Gastroesophageal sphincter (tissue), 4 donors: ENCODE data around the gene LHFPL2. TPM values are rescaled to one million over a fixed set of nuclear protein-coding genes. Genes with fewer than 3 reads are reported as not detected.

Experiments
- ATAC-seq: fragments of 150-250 bp; one replicate; pipeline ENCODE4 v1.9.1; 2016; ENCODE audit warnings: mild to moderate bottlenecking, moderate library complexity
- H3K27ac ChIP-seq, 4 donors: fragments of 200-600 bp; sonication (generic) in 3 of 4; 1 replicate in 3 of 4; 2 replicates in 1 of 4; pipeline ENCODE4 v1.5.1; 2016 to 2019
- H3K27me3 ChIP-seq: fragments of 200-600 bp; sonication (generic); one replicate; pipeline ENCODE4 v1.5.1; 2019
- H3K36me3 ChIP-seq, 2 donors: fragments of 200-600 bp; sonication (generic); one replicate each; pipeline ENCODE4 v1.5.1; 2019; ENCODE audit warnings: control low read depth in 1 of 2
- H3K4me1 ChIP-seq, 3 donors: fragments of 200-600 bp; sonication (generic); 1 replicate in 2 of 3; 2 replicates in 1 of 3; pipeline ENCODE4 v1.5.1; 2016 to 2019; ENCODE audit warnings: control low read depth in 2 of 3
- H3K4me3 ChIP-seq, 2 donors: fragments of 200-600 bp; sonication (generic); one replicate each; pipeline ENCODE4 v1.5.1; 2019; ENCODE audit warnings: mild to moderate bottlenecking in 1 of 2, moderate library complexity in 1 of 2
- H3K9me3 ChIP-seq, 3 donors: fragments of 200-600 bp; sonication (generic); one replicate each; pipeline ENCODE4 v1.5.1; 2017 to 2019; ENCODE audit warnings: control low read depth in 2 of 3
- CTCF ChIP-seq, 4 experiments: fragments of 200-600 bp in 2 of 4; fragments of 450-650 bp in 2 of 4; sonication (generic) in 1 of 4; IDR thresholded peaks; one replicate each; pipeline ENCODE4 v1.5.1; 2017 to 2019; ENCODE audit warnings: antibody characterized with exemption in 4 of 4, mild to moderate bottlenecking in 2 of 4, moderate library complexity in 2 of 4
- EP300 ChIP-seq: sonication (generic); formaldehyde crosslinking; IDR thresholded peaks from one replicate; pipeline ENCODE4 v1.6.1; 2017; ENCODE audit warnings: antibody characterized with exemption, mild to moderate bottlenecking
- POLR2A ChIP-seq, 2 donors: fragments of 450-650 bp; IDR thresholded peaks; one replicate each; pipeline ENCODE4 v1.6.1; 2017; ENCODE audit warnings: antibody characterized with exemption in 2 of 2, mild to moderate bottlenecking in 2 of 2, moderate library complexity in 1 of 2
- POLR2AphosphoS5 ChIP-seq: sonication (generic); formaldehyde crosslinking; IDR thresholded peaks from one replicate; pipeline ENCODE4 v1.6.1; 2017; ENCODE audit warnings: antibody characterized with exemption
- WGBS, 2 donors: methylation state at CpG; one replicate each; pipeline ENCODE4 v1.1.5; 2018; ENCODE audit warnings: low coverage in 1 of 2; 5-methylcytosine and 5-hydroxymethylcytosine counted together
- total RNA-seq, 4 donors: library from RNA; depleted of rRNA; stranded (reverse); fragments of >200 nt; gene quantifications; one replicate each; pipeline ENCODE4 v1.1.0, GENCODE V29; 2016

Gene LHFPL2
- total RNA-seq, 4 donors from 2014 or later = 14.9 to 44.2 (median 39.3) TPM

- H3K27ac ChIP-seq = peak overlapping the region in 2 of 4 donors; percentile 17 to 20
- WGBS, 2 donors = 57 to 82% methylated on average over 6 to 8 of the region's 9 CpGs
- H3K9me3 ChIP-seq = no peaks in the 10 kb centered on the region
- no peak for TF ChIP-seq EP300
- no peak for TF ChIP-seq POLR2A (IDR thresholded peaks at IDR 0.05)
- TF ChIP-seq CTCF (IDR thresholded peaks at IDR 0.05) = no peak
- TF ChIP-seq POLR2AphosphoS5 = no peak
- no peaks in the 10 kb centered on the region for H3K36me3 ChIP-seq
- ATAC-seq = no peak
- no peak overlapping the region for H3K4me3 ChIP-seq
- no peaks in the 10 kb centered on the region for H3K27me3 ChIP-seq
- H3K4me1 ChIP-seq = peaks cover 26 to 86% (median 44%) of the 10 kb centered on the region in 3 donors
Measured at GRCh38 chr5:78591972-78592700, 56.4 kb downstream of the LHFPL2 start.

- TF ChIP-seq POLR2A (IDR thresholded peaks at IDR 0.05) (no peak), POLR2AphosphoS5 (peak; percentile 49)
- H3K27ac ChIP-seq = peak overlapping the region in 2 of 4 donors; percentile 17 to 20
- H3K9me3 ChIP-seq = no peaks in the 10 kb centered on the region
- no peaks in the 10 kb centered on the region for H3K27me3 ChIP-seq
- no peak overlapping the region for H3K4me3 ChIP-seq
- ATAC-seq = no peak
- peaks cover 26 to 88% (median 44%) of the 10 kb centered on the region in 3 donors for H3K4me1 ChIP-seq
- H3K36me3 ChIP-seq = no peaks in the 10 kb centered on the region
- WGBS, 2 donors = 25 to 40% methylated on average over 6 of the region's 6 CpGs
Measured at GRCh38 chr5:78591138-78591612, 57.4 kb downstream of the LHFPL2 start.

- Histone ChIP-seq H3K27me3 (no peaks in the 10 kb centered on the region), H3K27ac (no peak overlapping the region), H3K4me1 (peaks cover 18 to 75% (median 36%) of the 10 kb centered on the region in 3 donors), H3K4me3 (no peak overlapping the region), H3K9me3 (no peaks in the 10 kb centered on the region), H3K36me3 (no peaks in the 10 kb centered on the region)
- TF ChIP-seq CTCF (IDR thresholded peaks at IDR 0.05) (no peak), POLR2A (IDR thresholded peaks at IDR 0.05) (no peak), POLR2AphosphoS5 (no peak), EP300 (no peak)
- ATAC-seq = no peak
- WGBS, 2 donors = 61 to 76% methylated on average over 5 of the region's 5 CpGs
Measured at GRCh38 chr5:78589923-78590322, 58.6 kb downstream of the LHFPL2 start.

DNA sequence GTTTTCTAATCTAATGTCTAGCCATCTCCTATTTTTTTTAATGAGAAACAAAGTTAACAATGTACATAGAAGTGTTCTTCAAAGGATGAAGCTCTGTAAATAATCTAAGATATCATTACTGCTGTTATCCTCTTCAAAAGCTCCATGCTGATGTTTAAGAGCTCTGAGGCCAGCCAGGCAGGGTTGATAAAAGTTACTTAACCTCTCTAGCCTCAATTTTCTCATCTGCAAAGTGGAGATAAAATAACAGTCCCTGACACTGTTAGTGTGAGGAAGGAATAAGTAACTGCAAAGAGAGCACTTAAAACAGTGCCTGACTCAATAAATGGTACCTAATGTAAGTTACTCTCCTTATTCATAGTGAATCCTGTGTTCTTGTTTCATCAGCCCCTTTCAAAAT, 60.1 kb downstream of the LHFPL2 start:
- TF ChIP-seq CTCF (IDR thresholded peaks at IDR 0.05) (no peak), EP300 (no peak), POLR2AphosphoS5 (no peak), POLR2A (IDR thresholded peaks at IDR 0.05) (no peak)
- ATAC-seq = no peak
- Histone ChIP-seq H3K36me3 (no peaks in the 10 kb centered on the region), H3K4me1 (peaks cover 4 to 61% (median 22%) of the 10 kb centered on the region in 3 donors), H3K4me3 (no peak overlapping the region), H3K27ac (peak overlapping the region in 2 of 4 donors; percentile 41 to 48), H3K27me3 (no peaks in the 10 kb centered on the region), H3K9me3 (no peaks in the 10 kb centered on the region)

- H3K27me3 ChIP-seq = no peaks in the 10 kb centered on the region
- no peak overlapping the region for H3K4me3 ChIP-seq
- WGBS, 2 donors = 86% methylated on average over 1 of the region's 3 CpGs; no CpG with 5 or more reads in 1 of the 2 donors
- H3K27ac ChIP-seq = peak overlapping the region in 3 of 4 donors; percentile 41 to 59 (median 48)
- H3K4me1 ChIP-seq = peaks cover 0 to 54% (median 15%) of the 10 kb centered on the region in 3 donors
- ATAC-seq = peak; percentile 85
- no peaks in the 10 kb centered on the region for H3K9me3 ChIP-seq
- H3K36me3 ChIP-seq = no peaks in the 10 kb centered on the region
- peak; percentile 14 for TF ChIP-seq POLR2AphosphoS5
- TF ChIP-seq CTCF (IDR thresholded peaks at IDR 0.05) = no peak
Measured at GRCh38 chr5:78587775-78588291, 60.7 kb downstream of the LHFPL2 start.
